Esophagus (tissue), 2 donors: Measurements from ENCODE around the gene ADGRB3. TPM values are rescaled to one million over a fixed set of nuclear protein-coding genes. Genes with fewer than 3 reads are reported as not detected.

ENCODE experiments used
- H3K27ac ChIP-seq, 2 donors: one replicate each; pipeline ENCODE4 v1.5.1; 2013; ENCODE audit warnings: low read depth in 2 of 2, mild to moderate bottlenecking in 2 of 2, inconsistent platforms in 1 of 2, low read length in 1 of 2, moderate library complexity in 1 of 2
- H3K27me3 ChIP-seq, 2 donors: one replicate each; pipeline ENCODE4 v1.6.1; 2013; ENCODE audit warnings: low read length in 2 of 2, control low read depth in 1 of 2, mild to moderate bottlenecking in 1 of 2; ENCODE audit not compliant: insufficient read depth in 2 of 2, control insufficient read depth in 1 of 2
- H3K36me3 ChIP-seq, 2 donors: one replicate each; pipeline ENCODE4 v1.6.1; 2013; ENCODE audit warnings: low read length in 1 of 2; ENCODE audit not compliant: control insufficient read depth in 2 of 2, insufficient read depth in 2 of 2
- H3K4me1 ChIP-seq, 2 donors: one replicate each; pipeline ENCODE4 v1.6.1; 2013; ENCODE audit warnings: low read length in 1 of 2; ENCODE audit not compliant: control insufficient read depth in 2 of 2, insufficient read depth in 2 of 2
- H3K4me3 ChIP-seq, 2 donors: one replicate each; pipeline ENCODE4 v1.5.1; 2013; ENCODE audit warnings: low read length in 2 of 2, mild to moderate bottlenecking in 2 of 2, low read depth in 1 of 2, moderate library complexity in 1 of 2
- H3K9me3 ChIP-seq, 2 donors: one replicate each; pipeline ENCODE4 v1.6.1; 2013; ENCODE audit warnings: mild to moderate bottlenecking in 2 of 2, low read depth in 1 of 2, low read length in 1 of 2, moderate library complexity in 1 of 2; ENCODE audit not compliant: control insufficient read depth in 2 of 2, insufficient read depth in 1 of 2
- WGBS, 2 donors: extraction: QIAGEN DNeasy Blood & Tissue Kit; methylation state at CpG; one replicate each; pipeline ENCODE4 v1.1.7; 2013; 5-methylcytosine and 5-hydroxymethylcytosine counted together
- polyA plus RNA-seq, 2 donors: library from polyadenylated mRNA; stranded (reverse); fragments of 200-250 nt; gene quantifications; one replicate each; pipeline ENCODE4 v1.2.3, GENCODE V29; 2013
- donor health status: healthy with polysubstance abuse.
- donor health status: Bipolar disorder and iron deficiency.

The ADGRB3 gene
- polyA plus RNA-seq, 2 donors = 0.08 to 0.14 TPM

DNA sequence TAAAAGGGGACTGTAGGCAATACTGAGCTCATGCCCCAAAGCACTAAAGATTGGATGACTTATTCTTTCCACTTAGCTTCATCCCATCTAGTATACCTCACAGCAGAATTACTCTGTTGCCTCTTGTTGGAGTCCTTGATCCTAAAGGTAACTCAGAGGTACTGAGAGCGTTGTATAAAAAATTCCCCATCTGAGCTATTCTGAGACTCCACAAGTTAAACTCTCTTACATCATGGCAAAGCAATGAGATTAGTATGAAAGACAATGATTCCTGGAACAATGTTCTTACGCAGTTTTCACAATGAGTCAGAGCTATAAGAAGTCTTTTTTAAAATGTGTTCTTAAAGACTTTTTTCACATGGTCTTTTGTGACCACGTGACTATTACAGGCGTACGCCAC lies 370.1 kb downstream of the ADGRB3 start:
- no peaks in the 10 kb centered on the region for H3K9me3 ChIP-seq
- H3K4me3 ChIP-seq = no peak overlapping the region
- H3K36me3 ChIP-seq = no peaks in the 10 kb centered on the region
- H3K27me3 ChIP-seq = no peaks in the 10 kb centered on the region
- H3K4me1 ChIP-seq = no peaks in the 10 kb centered on the region
- WGBS, 2 donors = 78 to 80% methylated on average over 5 of the region's 5 CpGs
- no peak overlapping the region for H3K27ac ChIP-seq

DNA sequence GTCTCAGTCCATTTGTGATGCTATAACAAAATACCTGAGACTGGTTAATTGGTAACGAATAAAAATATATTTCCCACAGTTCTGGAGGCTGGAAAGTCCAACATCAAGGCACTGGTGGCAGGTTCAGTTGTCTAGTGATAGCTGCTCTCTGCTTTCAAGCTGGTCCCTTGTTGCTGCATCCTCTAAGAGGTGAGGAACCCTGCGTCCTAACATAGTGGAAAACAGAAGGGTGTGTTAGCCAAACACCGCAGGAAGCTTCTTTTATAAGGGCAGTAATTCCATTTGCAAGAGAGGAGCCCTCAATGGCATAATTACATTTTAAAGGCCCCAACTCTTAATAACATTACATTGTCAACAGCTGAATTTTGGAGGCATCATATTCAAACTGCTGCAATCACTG lies 372.7 kb downstream of the ADGRB3 start:
- 56 to 58% methylated on average over 3 of the region's 3 CpGs for whole genome bisulfite sequencing, 2 donors
- no peaks in the 10 kb centered on the region for H3K9me3 ChIP-seq
- no peaks in the 10 kb centered on the region for H3K36me3 ChIP-seq
- H3K4me1 ChIP-seq = no peaks in the 10 kb centered on the region
- no peaks in the 10 kb centered on the region for H3K27me3 ChIP-seq
- no peak overlapping the region for H3K27ac ChIP-seq
- no peak overlapping the region for H3K4me3 ChIP-seq

DNA sequence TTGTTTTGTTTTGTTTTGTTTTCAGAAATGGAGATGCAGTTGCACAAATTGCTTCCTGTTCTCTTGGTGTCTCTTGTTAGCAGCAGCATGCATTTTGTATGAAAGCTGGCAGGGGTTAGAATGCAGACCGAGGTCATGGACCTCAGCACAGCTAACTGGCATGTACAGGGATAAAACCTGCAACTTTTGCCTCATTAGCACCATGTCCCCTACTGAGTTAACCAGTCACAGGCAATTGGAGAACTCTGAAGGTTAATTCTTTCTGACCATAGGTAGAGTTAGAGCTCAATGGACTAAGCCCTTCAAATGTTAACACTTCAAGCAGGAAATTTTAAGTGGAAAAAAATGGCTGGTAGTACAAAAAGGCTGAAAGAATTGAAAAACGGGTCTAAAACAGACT lies 377.1 kb downstream of the ADGRB3 start:
- Histone ChIP-seq H3K36me3 (no peaks in the 10 kb centered on the region), H3K27me3 (no peaks in the 10 kb centered on the region), H3K9me3 (no peaks in the 10 kb centered on the region), H3K4me1 (no peaks in the 10 kb centered on the region), H3K4me3 (no peak overlapping the region), H3K27ac (no peak overlapping the region)
- 55% methylated on average over 2 of the region's 2 CpGs for WGBS, 2 donors

DNA sequence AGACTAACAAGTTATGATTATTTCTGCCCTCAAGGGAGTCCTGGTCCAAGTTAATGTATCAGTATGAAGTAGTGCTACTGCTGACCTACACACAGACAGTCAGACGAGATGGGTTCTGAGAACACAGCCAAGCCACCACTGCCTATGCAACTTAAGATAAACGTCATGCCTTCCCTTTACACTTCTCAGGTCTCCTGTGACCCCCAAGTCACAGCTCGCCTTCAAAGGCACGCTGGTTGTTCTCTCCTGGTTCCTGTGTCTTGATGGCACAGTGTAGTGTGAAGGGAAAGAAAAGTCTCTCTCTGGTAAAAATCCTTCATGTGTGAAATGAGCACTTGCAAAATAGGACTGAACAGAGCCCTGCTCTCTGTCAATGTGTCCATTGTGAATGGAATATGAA lies 377.8 kb downstream of the ADGRB3 start:
- Histone ChIP-seq H3K9me3 (no peaks in the 10 kb centered on the region), H3K4me1 (no peaks in the 10 kb centered on the region), H3K36me3 (no peaks in the 10 kb centered on the region), H3K27ac (no peak overlapping the region), H3K27me3 (no peaks in the 10 kb centered on the region), H3K4me3 (no peak overlapping the region)
- 64 to 67% methylated on average over 4 of the region's 4 CpGs for WGBS, 2 donors

DNA sequence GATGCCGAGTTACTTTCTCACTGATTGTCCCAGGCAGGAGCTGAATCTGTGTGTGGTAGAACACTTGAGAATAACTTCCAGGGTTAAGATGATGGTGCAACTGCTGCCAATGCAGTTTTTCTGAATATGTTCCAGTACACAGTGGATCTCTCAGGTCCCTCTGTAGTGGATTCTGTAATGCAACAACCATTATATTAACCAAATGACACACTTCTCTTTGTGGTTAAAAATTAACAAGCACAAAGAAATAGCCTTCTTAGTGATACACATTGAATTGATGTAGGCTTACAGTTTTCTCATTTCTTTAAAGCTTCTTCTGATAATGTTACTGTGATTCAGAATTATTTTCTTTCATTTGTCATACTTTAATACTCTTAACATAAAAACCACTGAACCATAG lies 383.8 kb downstream of the ADGRB3 start:
- H3K9me3 ChIP-seq = no peaks in the 10 kb centered on the region
- 92% methylated on average over 1 of the region's 1 CpG for WGBS, 2 donors
- H3K4me1 ChIP-seq = no peaks in the 10 kb centered on the region
- no peak overlapping the region for H3K4me3 ChIP-seq
- no peaks in the 10 kb centered on the region for H3K27me3 ChIP-seq
- no peak overlapping the region for H3K27ac ChIP-seq
- H3K36me3 ChIP-seq = no peaks in the 10 kb centered on the region

DNA sequence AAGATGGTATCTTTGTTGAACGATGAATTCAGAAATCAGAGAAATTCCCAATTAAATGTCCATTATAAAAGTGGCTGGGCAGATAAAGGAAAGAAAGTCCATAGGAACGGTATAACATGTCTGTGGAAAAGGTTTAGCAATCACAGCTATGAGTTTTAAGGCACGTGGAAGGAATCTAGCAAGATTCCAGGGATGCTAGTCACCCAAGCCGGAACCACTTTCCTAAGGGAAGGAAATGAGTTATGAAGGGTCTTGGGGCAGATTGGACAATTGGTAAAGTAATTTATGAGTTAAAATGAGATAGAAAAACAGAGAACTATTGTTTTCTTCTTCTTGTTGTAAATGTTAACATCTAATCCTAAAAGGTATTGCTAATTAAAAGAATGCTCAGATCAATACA lies 384.8 kb downstream of the ADGRB3 start:
- Histone ChIP-seq H3K36me3 (no peaks in the 10 kb centered on the region), H3K4me1 (no peaks in the 10 kb centered on the region), H3K27ac (no peak overlapping the region), H3K27me3 (no peaks in the 10 kb centered on the region), H3K9me3 (no peaks in the 10 kb centered on the region), H3K4me3 (no peak overlapping the region)
- 69 to 70% methylated on average over 4 of the region's 4 CpGs for WGBS, 2 donors

DNA sequence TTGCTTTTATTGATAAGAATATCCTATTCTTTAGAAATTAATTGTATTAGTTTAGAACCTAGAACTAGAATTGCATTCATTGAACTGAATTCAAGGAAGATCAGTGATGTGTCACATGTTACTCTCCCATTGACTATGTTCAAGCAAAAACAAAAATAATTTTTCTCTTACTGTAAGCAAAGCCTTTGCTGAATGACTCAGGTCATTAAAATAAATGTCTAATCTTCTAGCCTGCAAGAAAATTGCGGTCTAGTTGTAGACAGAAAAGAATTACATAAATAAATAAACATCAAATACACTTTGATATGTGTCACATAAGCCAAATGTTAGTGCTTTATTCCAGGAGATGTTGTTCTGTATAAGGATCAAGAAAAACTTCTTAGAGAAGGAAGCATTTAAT lies 387.9 kb downstream of the ADGRB3 start:
- 50 to 67% methylated on average over 1 of the region's 1 CpG for WGBS, 2 donors
- Histone ChIP-seq H3K27ac (no peak overlapping the region), H3K4me1 (no peaks in the 10 kb centered on the region), H3K36me3 (no peaks in the 10 kb centered on the region), H3K9me3 (no peaks in the 10 kb centered on the region), H3K27me3 (no peaks in the 10 kb centered on the region), H3K4me3 (no peak overlapping the region)

DNA sequence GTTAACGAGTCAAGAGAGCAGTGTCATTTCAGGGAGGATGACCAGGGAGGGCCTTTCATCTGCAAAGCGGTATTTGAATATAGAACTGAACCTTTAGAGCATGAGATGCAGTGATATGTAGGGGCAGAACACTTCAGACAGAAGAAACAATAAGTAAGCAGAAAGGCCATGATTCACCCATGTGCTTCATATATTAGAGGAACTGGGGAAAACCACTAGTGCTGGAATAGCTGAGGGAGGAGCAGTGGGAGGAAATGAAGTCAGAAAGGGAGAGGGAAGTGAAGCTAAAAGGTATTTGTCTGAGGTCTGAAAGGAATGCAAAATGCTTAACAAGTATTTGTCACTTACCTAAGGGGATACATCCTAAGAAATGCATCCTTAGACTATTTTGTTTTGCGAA lies 391.2 kb downstream of the ADGRB3 start:
- 79 to 88% methylated on average over 3 of the region's 3 CpGs for WGBS, 2 donors
- no peak overlapping the region for H3K4me3 ChIP-seq
- H3K27me3 ChIP-seq = no peaks in the 10 kb centered on the region
- H3K4me1 ChIP-seq = no peaks in the 10 kb centered on the region
- no peak overlapping the region for H3K27ac ChIP-seq
- no peaks in the 10 kb centered on the region for H3K9me3 ChIP-seq
- H3K36me3 ChIP-seq = no peaks in the 10 kb centered on the region

DNA sequence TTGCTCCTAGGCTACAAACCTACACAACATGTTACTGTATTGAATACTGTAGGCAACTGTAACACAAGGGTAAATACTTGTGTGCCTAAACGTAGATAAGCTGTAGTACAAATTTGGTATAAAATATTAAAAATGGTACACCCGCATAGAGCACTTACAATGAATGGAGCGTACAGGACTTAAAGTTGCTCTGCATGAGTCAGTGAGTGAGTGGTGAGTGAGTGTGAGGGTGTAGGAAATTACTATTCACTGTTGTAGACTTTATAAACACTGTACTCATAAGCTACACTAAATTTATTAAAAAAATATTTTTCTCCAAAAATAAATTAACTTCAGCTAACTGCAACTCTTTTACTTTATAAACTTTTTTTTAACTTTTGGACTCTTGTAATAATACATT lies 391.6 kb downstream of the ADGRB3 start:
- Histone ChIP-seq H3K4me1 (no peaks in the 10 kb centered on the region), H3K9me3 (no peaks in the 10 kb centered on the region), H3K36me3 (no peaks in the 10 kb centered on the region), H3K27ac (no peak overlapping the region), H3K4me3 (no peak overlapping the region), H3K27me3 (no peaks in the 10 kb centered on the region)
- 57 to 61% methylated on average over 3 of the region's 3 CpGs for WGBS, 2 donors

DNA sequence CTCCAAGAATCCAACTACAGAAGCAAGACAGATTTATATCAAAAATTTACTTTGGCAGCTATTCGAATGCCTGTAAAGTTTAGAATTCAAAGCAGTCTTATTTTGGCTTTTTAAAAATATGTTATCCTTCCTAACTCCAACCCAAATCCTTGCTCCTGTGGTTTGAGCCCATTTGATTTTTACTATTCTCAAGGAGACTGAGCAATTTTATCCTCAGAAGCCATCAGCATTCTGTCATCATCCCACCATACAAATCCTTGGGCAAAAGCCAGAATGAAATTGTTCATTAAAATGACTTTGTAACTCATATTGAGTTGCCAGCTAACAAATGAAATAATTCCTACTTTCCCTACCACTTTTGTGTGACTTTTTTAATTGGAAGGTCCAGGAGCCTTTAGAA lies 392.8 kb downstream of the ADGRB3 start:
- H3K4me1 ChIP-seq = no peaks in the 10 kb centered on the region
- no peaks in the 10 kb centered on the region for H3K27me3 ChIP-seq
- no peaks in the 10 kb centered on the region for H3K9me3 ChIP-seq
- no peak overlapping the region for H3K27ac ChIP-seq
- no peaks in the 10 kb centered on the region for H3K36me3 ChIP-seq
- H3K4me3 ChIP-seq = no peak overlapping the region
- WGBS, 2 donors = 60 to 71% methylated on average over 1 of the region's 1 CpG
